Mammary epithelial cell (primary cell): ENCODE measurements around the gene UTP3.

Source experiments
- EZH2 ChIP-seq: IDR thresholded peaks from 2 replicates; pipeline ENCODE4 v1.6.1; 2012; ENCODE audit warnings: low read length, inconsistent platforms, borderline replicate concordance
- TF ChIP-seq, protein P1 (sequence below), 2 donors: IDR thresholded peaks in 1 of 2; conservative IDR thresholded peaks in 1 of 2; 2 replicates each; pipeline ENCODE4 v1.5.1; 2011 to 2012; ENCODE audit warnings: inconsistent platforms in 2 of 2, low read length in 2 of 2, mild to moderate bottlenecking in 2 of 2, control low read depth in 1 of 2, low read depth in 1 of 2; ENCODE audit not compliant: insufficient read depth in 1 of 2; ENCODE audit errors: extremely low read depth in 1 of 2

DNA sequence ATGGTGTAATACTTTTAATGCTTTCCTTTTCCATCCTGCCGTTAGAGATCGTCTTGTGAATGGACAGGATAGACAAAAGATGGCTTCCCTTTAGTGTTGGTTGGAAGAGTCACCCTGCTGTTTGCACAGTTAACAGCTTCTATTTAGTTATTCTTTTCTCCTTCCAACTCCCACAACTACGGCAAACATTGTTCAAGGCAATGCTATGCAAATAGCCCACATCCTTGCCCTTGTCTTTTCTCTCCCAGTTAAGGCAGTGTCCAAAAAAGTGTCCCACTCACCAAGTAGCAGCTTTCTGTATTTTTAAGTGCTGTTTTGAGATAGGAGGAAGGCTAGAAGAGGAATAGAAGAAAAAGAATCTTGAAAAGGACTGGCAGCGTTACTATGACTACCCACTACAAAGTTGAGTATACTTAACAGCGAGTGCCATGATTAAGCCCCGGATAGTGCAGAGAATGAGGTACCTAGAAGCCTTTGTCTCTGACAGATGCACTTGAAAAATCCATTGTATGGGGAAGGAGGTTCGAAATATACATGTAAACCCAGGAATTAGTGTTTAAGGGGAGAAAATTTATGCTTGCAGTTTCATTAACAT is 21.4 kb downstream of the UTP3 start:
- TF ChIP-seq, protein P1, sequence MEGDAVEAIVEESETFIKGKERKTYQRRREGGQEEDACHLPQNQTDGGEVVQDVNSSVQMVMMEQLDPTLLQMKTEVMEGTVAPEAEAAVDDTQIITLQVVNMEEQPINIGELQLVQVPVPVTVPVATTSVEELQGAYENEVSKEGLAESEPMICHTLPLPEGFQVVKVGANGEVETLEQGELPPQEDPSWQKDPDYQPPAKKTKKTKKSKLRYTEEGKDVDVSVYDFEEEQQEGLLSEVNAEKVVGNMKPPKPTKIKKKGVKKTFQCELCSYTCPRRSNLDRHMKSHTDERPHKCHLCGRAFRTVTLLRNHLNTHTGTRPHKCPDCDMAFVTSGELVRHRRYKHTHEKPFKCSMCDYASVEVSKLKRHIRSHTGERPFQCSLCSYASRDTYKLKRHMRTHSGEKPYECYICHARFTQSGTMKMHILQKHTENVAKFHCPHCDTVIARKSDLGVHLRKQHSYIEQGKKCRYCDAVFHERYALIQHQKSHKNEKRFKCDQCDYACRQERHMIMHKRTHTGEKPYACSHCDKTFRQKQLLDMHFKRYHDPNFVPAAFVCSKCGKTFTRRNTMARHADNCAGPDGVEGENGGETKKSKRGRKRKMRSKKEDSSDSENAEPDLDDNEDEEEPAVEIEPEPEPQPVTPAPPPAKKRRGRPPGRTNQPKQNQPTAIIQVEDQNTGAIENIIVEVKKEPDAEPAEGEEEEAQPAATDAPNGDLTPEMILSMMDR (conservative IDR thresholded peaks at IDR 0.05 in 1 of 2, IDR thresholded peaks at IDR 0.05 in 1 of 2; ENCODE audit: extremely low read depth in 1 of 2, insufficient read depth in 1 of 2, low read depth in 1 of 2, low read length in 2 of 2) = no peak
- TF ChIP-seq EZH2 = no peak
